Kidney (tissue), 14 donors: Measurements from ENCODE around the gene KRTAP5-6. TPM values are rescaled to one million over a fixed set of nuclear protein-coding genes. Genes with fewer than 3 reads are reported as not detected.
A peak's percentile ranks its signal among the peaks of the same experiment; 100 is the strongest.

Experiments used
- DNase-seq, 5 donors: peaks; one replicate each; pipeline ENCODE4 v3.0.0-alpha.2; 2013 to 2020
- FAIRE-seq: peaks from 2 replicates; lab custom pipeline; 2012; peaks lifted over from hg19 to GRCh38; lab: Jason Lieb, UNC
- H3K27ac ChIP-seq, 2 donors: one replicate each; pipeline ENCODE4 v1.7.0; 2013; ENCODE audit warnings: low read depth in 2 of 2, low read length in 2 of 2, inconsistent platforms in 1 of 2
- H3K27me3 ChIP-seq: one replicate; pipeline ENCODE4 v1.7.1; 2013; ENCODE audit warnings: low read length, inconsistent platforms; ENCODE audit not compliant: control insufficient read depth, insufficient read depth
- H3K36me3 ChIP-seq, 3 donors: one replicate each; pipeline versions ENCODE4 v1.7.0 to v1.7.1; 2013; ENCODE audit warnings: low read length in 3 of 3, control low read depth in 1 of 3, inconsistent platforms in 1 of 3; ENCODE audit not compliant: insufficient read depth in 3 of 3, control insufficient read depth in 2 of 3
- H3K4me1 ChIP-seq, 3 donors: one replicate each; pipeline versions ENCODE4 v1.7.0 to v1.7.1; 2013; ENCODE audit warnings: low read length in 3 of 3, inconsistent platforms in 1 of 3, low read depth in 1 of 3; ENCODE audit not compliant: control insufficient read depth in 2 of 3, insufficient read depth in 2 of 3
- H3K4me3 ChIP-seq, 3 donors: one replicate each; pipeline versions ENCODE4 v1.7.0 to v1.8.1; 2013; ENCODE audit warnings: low read length in 3 of 3, control low read depth in 1 of 3, inconsistent platforms in 1 of 3
- H3K9ac ChIP-seq, 3 donors: one replicate each; pipeline versions ENCODE4 v1.7.0 to v1.7.1; 2013; ENCODE audit warnings: low read length in 3 of 3, control low read depth in 1 of 3, inconsistent platforms in 1 of 3
- H3K9me3 ChIP-seq, 3 donors: one replicate each; pipeline versions ENCODE4 v1.7.0 to v1.7.1; 2013; ENCODE audit warnings: low read length in 3 of 3, control low read depth in 1 of 3, inconsistent platforms in 1 of 3; ENCODE audit not compliant: control insufficient read depth in 2 of 3, insufficient read depth in 1 of 3
- CTCF ChIP-seq: IDR thresholded peaks from 3 replicates; pipeline ENCODE4 v1.5.1; 2012; ENCODE audit warnings: mild to moderate bottlenecking, moderate library complexity, borderline replicate concordance; ENCODE audit not compliant: insufficient read depth; ENCODE audit errors: extremely low read depth
- intact Hi-C: fragments of 100-400 bp; cut with DNase I; formaldehyde crosslinking; loops from one replicate; pipeline ENCODE4 v1.11.1; 2022
- polyA plus RNA-seq: library from polyadenylated mRNA; stranded (reverse); fragments of 350-450 nt; fragmentation: Illumina TruSeq; extraction: RNeasy Lipid Tissue Mini Kit (QIAGEN cat#74804); gene quantifications from one replicate; pipeline ENCODE4 v1.2.3, GENCODE V29; 2014; ENCODE audit warnings: low read depth, low replicate concordance; ENCODE audit not compliant: insufficient read depth
- total RNA-seq: library from RNA; stranded (reverse); fragmentation: NEBNext Ultra II Directional; extraction: Animal tissue kit (Norgen Biotek cat#: 25700); gene quantifications from one replicate; pipeline ENCODE4 v1.2.1, GENCODE V29; 2021
- donor health status: control.
- donor health status: control.
- donor health status: control.
- donor health status: control.
- donor health status: control.
- donor health status: DM: yes; HTN: yes; CAD: no.
- donor health status: Normal renal cell carcinoma (clear cell type).

Gene KRTAP5-6
- total and polyA plus RNA-seq, 2 donors from 2014 or later, result not detected

GRCh38 chr11:1733009-1733715 is 36.2 kb downstream of the KRTAP5-6 start:
- Histone ChIP-seq H3K9ac (no peak overlapping the region), H3K4me1 (no peaks in the 10 kb centered on the region), H3K27me3 (no peaks in the 10 kb centered on the region), H3K36me3 (no peaks in the 10 kb centered on the region), H3K9me3 (peaks cover 2 to 8% (median 5%) of the 10 kb centered on the region in 3 donors), H3K27ac (no peak overlapping the region), H3K4me3 (no peak overlapping the region)
- intact Hi-C loops, result no loop called here
- FAIRE-seq (no peak), DNase-seq (peak in 1 of 5 donors; percentile 27)
- TF ChIP-seq CTCF, result no peak

- intact Hi-C loops, result no loop called here
- DNase-seq (peak in 1 of 5 donors; percentile 20), FAIRE-seq (no peak)
- Histone ChIP-seq H3K9me3 (peaks cover 2 to 8% (median 5%) of the 10 kb centered on the region in 3 donors), H3K27ac (no peak overlapping the region), H3K4me3 (no peak overlapping the region), H3K36me3 (no peaks in the 10 kb centered on the region), H3K4me1 (no peaks in the 10 kb centered on the region), H3K9ac (no peak overlapping the region), H3K27me3 (no peaks in the 10 kb centered on the region)
- TF ChIP-seq CTCF, result no peak
Observed at GRCh38 chr11:1733716-1734640, 37.0 kb downstream of the KRTAP5-6 start.

- Histone ChIP-seq H3K27ac (no peak overlapping the region), H3K36me3 (no peaks in the 10 kb centered on the region), H3K4me1 (no peaks in the 10 kb centered on the region), H3K4me3 (no peak overlapping the region), H3K27me3 (no peaks in the 10 kb centered on the region), H3K9ac (no peak overlapping the region), H3K9me3 (peaks cover 2 to 8% (median 5%) of the 10 kb centered on the region in 3 donors)
- FAIRE-seq (no peak), DNase-seq (peak in 1 of 5 donors; percentile 16)
- intact Hi-C loops, result no loop called here
- no peak for TF ChIP-seq CTCF
Observed at GRCh38 chr11:1734641-1735081, 37.7 kb downstream of the KRTAP5-6 start.
